HL-60 (cell line): ENCODE measurements around the gene MPP4.

Source experiments
- DNase-seq, 2 experiments: peaks; one replicate each; pipeline ENCODE4 v3.0.0-alpha.2; 2010 to 2020; ENCODE audit warnings: low read depth in 1 of 2, low spot score in 1 of 2
- H3K27ac ChIP-seq: fragments of 250-450 bp; sonication (Bioruptor Pico); replicated peaks from 2 replicates; pipeline ENCODE4 v1.5.1; 2020; ENCODE audit warnings: mild to moderate bottlenecking, moderate library complexity
- H3K27me3 ChIP-seq: fragments of 250-450 bp; sonication (Bioruptor Pico); 2 replicates; pipeline ENCODE4 v1.5.1; 2021; ENCODE audit warnings: mild to moderate bottlenecking, moderate library complexity; ENCODE audit not compliant: insufficient read depth, poor library complexity, severe bottlenecking
- H3K4me3 ChIP-seq: replicated peaks from 2 replicates; pipeline ENCODE4 v1.5.1; 2011; ENCODE audit warnings: mild to moderate bottlenecking, control low read depth, low read length; ENCODE audit not compliant: insufficient read depth
- GABPA ChIP-seq: IDR thresholded peaks from 2 replicates; pipeline ENCODE4 v1.6.1; 2012; ENCODE audit warnings: low read depth
- POLR2AphosphoS5 ChIP-seq: IDR thresholded peaks from 2 replicates; pipeline ENCODE4 v1.6.1; 2012; ENCODE audit warnings: low read depth
- SPI1 ChIP-seq: IDR thresholded peaks from 2 replicates; pipeline ENCODE4 v1.6.1; 2012; ENCODE audit warnings: low read depth, mild to moderate bottlenecking, borderline replicate concordance
- TF ChIP-seq, protein P1 (sequence below): IDR thresholded peaks from one replicate; pipeline ENCODE4 v1.5.1; 2011; ENCODE audit warnings: low read length, control low read depth, inconsistent platforms; ENCODE audit not compliant: insufficient read depth
- TF ChIP-seq, protein P2 (sequence below): IDR thresholded peaks from 2 replicates; pipeline ENCODE4 v1.6.1; 2012; ENCODE audit warnings: low read depth; ENCODE audit not compliant: insufficient replicate concordance

The MPP4 gene

DNA sequence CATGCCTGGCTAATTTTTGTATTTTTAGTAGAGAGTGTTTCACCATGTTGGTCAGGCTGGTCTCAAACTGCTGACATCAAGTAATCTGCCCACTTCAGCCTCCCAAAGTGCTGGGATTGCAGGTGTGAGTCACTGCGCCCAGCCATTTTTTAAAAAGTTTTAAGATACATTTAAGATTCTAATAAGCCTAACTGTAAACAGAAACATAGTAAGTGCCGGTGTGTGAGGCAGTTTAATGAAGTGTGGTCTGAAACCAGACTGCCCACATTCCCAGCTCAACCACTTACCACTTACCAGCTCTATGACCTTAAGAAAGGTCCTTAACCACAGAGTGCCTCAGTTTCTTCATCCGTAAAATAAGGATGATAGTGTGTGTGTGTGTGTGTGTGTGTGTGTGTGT, 97.5 kb downstream of the MPP4 start:
- no peak for DNase-seq
- Histone ChIP-seq H3K4me3 (no peak overlapping the region), H3K27me3 (no peaks in the 10 kb centered on the region), H3K27ac (no peak overlapping the region)
- TF ChIP-seq, protein P1, sequence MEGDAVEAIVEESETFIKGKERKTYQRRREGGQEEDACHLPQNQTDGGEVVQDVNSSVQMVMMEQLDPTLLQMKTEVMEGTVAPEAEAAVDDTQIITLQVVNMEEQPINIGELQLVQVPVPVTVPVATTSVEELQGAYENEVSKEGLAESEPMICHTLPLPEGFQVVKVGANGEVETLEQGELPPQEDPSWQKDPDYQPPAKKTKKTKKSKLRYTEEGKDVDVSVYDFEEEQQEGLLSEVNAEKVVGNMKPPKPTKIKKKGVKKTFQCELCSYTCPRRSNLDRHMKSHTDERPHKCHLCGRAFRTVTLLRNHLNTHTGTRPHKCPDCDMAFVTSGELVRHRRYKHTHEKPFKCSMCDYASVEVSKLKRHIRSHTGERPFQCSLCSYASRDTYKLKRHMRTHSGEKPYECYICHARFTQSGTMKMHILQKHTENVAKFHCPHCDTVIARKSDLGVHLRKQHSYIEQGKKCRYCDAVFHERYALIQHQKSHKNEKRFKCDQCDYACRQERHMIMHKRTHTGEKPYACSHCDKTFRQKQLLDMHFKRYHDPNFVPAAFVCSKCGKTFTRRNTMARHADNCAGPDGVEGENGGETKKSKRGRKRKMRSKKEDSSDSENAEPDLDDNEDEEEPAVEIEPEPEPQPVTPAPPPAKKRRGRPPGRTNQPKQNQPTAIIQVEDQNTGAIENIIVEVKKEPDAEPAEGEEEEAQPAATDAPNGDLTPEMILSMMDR: no peak
- TF ChIP-seq GABPA (no peak), SPI1 (no peak), POLR2AphosphoS5 (no peak)
- TF ChIP-seq, protein P2, sequence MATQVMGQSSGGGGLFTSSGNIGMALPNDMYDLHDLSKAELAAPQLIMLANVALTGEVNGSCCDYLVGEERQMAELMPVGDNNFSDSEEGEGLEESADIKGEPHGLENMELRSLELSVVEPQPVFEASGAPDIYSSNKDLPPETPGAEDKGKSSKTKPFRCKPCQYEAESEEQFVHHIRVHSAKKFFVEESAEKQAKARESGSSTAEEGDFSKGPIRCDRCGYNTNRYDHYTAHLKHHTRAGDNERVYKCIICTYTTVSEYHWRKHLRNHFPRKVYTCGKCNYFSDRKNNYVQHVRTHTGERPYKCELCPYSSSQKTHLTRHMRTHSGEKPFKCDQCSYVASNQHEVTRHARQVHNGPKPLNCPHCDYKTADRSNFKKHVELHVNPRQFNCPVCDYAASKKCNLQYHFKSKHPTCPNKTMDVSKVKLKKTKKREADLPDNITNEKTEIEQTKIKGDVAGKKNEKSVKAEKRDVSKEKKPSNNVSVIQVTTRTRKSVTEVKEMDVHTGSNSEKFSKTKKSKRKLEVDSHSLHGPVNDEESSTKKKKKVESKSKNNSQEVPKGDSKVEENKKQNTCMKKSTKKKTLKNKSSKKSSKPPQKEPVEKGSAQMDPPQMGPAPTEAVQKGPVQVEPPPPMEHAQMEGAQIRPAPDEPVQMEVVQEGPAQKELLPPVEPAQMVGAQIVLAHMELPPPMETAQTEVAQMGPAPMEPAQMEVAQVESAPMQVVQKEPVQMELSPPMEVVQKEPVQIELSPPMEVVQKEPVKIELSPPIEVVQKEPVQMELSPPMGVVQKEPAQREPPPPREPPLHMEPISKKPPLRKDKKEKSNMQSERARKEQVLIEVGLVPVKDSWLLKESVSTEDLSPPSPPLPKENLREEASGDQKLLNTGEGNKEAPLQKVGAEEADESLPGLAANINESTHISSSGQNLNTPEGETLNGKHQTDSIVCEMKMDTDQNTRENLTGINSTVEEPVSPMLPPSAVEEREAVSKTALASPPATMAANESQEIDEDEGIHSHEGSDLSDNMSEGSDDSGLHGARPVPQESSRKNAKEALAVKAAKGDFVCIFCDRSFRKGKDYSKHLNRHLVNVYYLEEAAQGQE: no peak

DNA sequence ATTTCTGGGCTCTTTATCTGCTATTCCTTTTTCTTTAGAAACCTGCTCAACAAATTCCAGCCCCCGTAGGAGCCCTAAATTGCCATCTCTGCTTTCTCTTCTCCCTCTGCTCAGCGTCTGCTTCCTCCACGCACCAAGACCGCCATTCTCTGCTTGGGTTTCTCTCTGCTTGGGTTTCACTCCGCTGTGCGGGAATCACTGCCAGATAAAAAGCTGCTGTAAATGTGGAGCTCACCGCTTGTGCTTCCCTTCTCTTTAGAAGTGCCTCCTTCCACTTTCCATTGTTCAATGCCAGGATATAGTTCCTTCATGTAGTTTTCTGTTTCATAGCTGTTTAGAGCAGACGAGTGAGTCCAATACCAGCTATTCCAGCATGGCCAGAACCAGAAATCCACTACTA, 101.0 kb downstream of the MPP4 start:
- H3K27me3 ChIP-seq: no peaks in the 10 kb centered on the region
- TF ChIP-seq, protein P1: no peak
- TF ChIP-seq SPI1 (no peak), POLR2AphosphoS5 (no peak), GABPA (no peak)
- TF ChIP-seq, protein P2: no peak
- DNase-seq: no peak

More for the DNA sequence above, 101.0 kb downstream of the MPP4 start:
- Histone ChIP-seq H3K4me3 (no peak overlapping the region), H3K27ac (no peak overlapping the region)
